ENCODE measurements around the gene PLEKHG5. TPM values are rescaled to one million over a fixed set of nuclear protein-coding genes. Genes with fewer than 3 reads are reported as not detected.

The PLEKHG5 gene
- total RNA-seq, 2 donors from 2014 or later = 3.2 to 3.8 TPM

DNA sequence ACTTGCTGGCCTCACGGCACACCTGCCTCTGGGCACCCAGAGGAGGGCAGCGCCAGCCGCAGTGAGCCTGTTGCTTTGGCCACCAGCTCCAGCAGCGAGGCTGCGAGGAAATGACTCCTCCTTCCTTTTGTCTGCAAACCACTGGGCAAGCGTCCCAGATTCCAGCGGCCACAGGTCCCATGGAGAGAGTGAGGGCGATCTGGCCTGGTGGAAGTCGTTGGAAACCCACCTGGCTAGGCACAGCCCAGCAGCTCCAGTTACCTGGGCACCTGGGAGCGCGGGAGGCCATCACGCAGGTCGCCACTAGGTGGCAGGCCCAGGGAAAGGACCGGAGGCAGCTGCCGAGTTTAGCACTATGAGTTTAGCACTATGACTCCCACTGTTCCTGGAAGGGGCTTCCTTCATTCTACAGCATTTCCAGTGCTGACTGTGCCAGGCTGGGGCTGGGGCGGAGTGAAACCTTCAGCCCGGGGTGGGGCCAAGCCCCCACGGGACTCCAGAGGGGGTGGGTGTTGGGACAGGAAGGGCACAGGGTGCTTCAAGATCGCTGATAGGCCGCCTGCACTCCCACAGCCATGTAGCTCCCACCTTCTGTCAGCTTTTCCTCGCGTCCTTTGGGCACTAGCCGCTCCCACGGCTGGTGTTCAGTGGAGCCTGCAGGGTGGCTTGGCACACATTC lies 68.0 kb downstream of the PLEKHG5 start:
- peak; percentile 79 for ATAC-seq (replicated peaks)
- H3K4me3 Mint-ChIP-seq = peak overlapping the region; percentile 64

DNA sequence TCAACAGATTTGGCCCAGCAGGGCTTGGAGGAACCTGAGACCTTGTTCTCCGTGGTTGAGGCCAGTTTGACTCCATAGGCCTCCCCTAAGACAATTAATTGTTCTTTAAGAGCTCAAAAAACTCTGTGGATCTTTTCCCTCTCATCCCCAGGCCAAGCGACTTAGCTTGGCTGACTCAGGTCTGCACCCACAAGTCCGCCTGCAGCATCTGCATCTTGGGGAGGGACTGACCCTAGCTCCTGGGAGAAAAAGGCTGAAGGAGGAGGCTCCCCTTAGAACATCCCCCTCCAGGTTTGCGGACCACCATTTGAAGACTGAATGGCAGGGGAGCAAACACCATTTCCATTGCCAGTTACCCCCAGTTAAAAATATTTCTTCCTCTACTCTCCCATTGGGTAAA lies 70.2 kb downstream of the PLEKHG5 start:
- no peak for ATAC-seq (replicated peaks)
- Mint-ChIP-seq H3K27ac (no peak overlapping the region), H3K27me3 (peaks cover 22% of the 10 kb centered on the region), H3K36me3 (ENCODE audit: low read depth) (no peaks in the 10 kb centered on the region), H3K4me1 (peaks cover 5% of the 10 kb centered on the region), H3K9me3 (no peaks in the 10 kb centered on the region), H3K4me3 (no peak overlapping the region)

More for the DNA sequence above, 68.0 kb downstream of the PLEKHG5 start:
- no peak overlapping the region for H3K27ac Mint-ChIP-seq
- H3K9me3 Mint-ChIP-seq = no peaks in the 10 kb centered on the region
- no peaks in the 10 kb centered on the region for H3K36me3 Mint-ChIP-seq (ENCODE audit: low read depth)
- peaks cover 8% of the 10 kb centered on the region for H3K27me3 Mint-ChIP-seq
- peaks cover 5% of the 10 kb centered on the region for H3K4me1 Mint-ChIP-seq

DNA sequence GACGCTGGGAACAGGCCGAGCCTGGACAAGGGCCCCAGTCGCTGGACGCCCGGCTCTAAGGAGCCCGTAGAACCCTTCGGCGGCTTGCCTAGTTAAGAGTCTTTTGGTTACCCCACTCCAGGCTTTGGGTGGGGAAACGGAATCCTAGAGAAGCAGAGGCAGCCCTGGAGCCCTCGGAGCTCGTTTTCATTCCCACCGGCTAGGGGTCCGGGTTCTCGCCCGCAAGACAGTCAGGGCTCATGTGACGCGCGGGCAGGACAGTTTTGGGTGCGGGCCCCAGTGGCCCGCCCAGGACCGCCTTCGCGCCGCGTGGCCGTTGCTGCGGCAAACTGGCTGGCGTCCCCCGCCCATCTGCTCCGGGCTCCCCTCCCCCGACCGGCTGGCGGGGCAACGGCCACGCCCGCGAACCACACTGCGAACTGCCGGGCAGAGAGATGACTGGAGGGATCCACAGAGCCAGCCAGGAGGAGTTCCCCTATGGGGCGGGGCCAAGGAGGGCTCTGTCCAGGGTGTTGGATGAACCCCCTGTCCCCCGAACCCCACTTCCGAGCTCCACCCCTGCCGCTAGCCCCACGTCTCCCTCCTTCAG lies 70.9 kb downstream of the PLEKHG5 start:
- H3K27ac Mint-ChIP-seq = no peak overlapping the region
- H3K36me3 Mint-ChIP-seq (ENCODE audit: low read depth) = no peaks in the 10 kb centered on the region
- peaks cover 5% of the 10 kb centered on the region for H3K4me1 Mint-ChIP-seq
- peak overlapping the region; percentile 12 for H3K4me3 Mint-ChIP-seq
- H3K9me3 Mint-ChIP-seq = no peaks in the 10 kb centered on the region
- no peak for ATAC-seq (replicated peaks)
- peaks cover 30% of the 10 kb centered on the region for H3K27me3 Mint-ChIP-seq

DNA sequence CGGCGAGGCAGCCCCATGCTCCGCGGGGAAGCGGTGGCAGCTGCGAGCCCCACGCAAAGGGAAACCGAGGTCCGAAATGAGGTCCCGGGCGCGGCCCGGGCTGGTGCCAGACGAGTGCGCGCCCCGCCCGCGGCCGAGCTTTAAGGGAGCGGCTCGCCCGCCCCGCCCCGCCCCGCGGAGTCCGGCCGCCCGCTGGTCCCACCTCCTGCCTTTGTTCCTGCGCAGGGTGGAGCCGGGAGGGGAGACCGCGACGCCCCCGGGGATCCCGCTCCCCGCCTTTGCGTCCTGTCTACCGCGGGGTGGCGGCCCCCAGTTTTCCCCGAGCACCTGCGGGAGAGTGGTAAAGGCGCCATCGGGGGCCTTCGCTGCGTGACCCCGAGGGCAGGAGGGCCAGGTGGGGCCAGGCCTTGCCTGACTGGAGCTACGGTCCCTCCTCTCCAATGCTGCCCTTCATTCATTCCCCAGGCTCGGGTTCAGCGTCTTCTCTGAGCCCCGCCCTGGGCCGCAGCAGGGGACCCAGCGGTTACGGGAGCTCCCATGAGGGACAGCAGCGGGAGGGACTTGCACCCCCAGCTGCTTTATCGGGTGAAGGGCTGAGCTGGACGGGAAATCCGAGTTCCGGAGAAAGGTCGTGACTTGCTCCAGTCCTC lies 71.5 kb downstream of the PLEKHG5 start, which contains the start of gene HES2:
TSS of gene HES2 (minus strand) at position 116 of the 650 bp plus-strand sequence. CDS start at position 17, 99 bp downstream.
- H3K4me1 Mint-ChIP-seq = peaks cover 5% of the 10 kb centered on the region
- peak within 1 kb of the TSS; percentile 12 for H3K4me3 Mint-ChIP-seq
- H3K27me3 Mint-ChIP-seq = peaks cover 34% of the 10 kb centered on the region
- H3K27ac Mint-ChIP-seq = no peak within 1 kb of the TSS
- ATAC-seq (replicated peaks) = peak; percentile 13
- no peaks in the 10 kb centered on the region for H3K9me3 Mint-ChIP-seq
- H3K36me3 Mint-ChIP-seq (ENCODE audit: low read depth) = no peaks in the 10 kb centered on the region

DNA sequence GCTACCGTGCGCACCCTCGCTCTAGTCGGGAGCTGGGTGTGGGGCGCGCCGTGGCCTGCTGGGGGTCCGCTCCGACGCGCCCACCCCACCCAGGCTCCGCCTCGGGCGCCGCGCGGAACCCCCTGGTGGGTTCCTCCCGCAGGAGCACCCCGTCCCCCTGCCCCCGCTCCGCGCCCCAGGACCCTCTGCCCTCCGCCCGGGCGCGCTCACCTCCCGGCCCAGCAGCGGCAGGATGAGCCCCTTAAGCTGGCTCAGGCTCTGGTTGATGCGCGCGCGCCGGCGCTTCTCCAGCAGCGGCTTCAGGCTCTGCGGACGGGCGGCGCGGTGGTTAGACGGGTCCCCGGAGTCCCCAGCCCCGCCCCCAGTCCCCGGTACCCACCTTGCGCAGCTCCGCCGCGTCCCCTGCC lies 72.1 kb downstream of the PLEKHG5 start:
- H3K4me1 Mint-ChIP-seq = peaks cover 7% of the 10 kb centered on the region
- H3K4me3 Mint-ChIP-seq = no peak overlapping the region
- no peak for ATAC-seq (replicated peaks)
- no peak overlapping the region for H3K27ac Mint-ChIP-seq
- H3K36me3 Mint-ChIP-seq (ENCODE audit: low read depth) = no peaks in the 10 kb centered on the region
- H3K27me3 Mint-ChIP-seq = peaks cover 36% of the 10 kb centered on the region
- H3K9me3 Mint-ChIP-seq = no peaks in the 10 kb centered on the region

DNA sequence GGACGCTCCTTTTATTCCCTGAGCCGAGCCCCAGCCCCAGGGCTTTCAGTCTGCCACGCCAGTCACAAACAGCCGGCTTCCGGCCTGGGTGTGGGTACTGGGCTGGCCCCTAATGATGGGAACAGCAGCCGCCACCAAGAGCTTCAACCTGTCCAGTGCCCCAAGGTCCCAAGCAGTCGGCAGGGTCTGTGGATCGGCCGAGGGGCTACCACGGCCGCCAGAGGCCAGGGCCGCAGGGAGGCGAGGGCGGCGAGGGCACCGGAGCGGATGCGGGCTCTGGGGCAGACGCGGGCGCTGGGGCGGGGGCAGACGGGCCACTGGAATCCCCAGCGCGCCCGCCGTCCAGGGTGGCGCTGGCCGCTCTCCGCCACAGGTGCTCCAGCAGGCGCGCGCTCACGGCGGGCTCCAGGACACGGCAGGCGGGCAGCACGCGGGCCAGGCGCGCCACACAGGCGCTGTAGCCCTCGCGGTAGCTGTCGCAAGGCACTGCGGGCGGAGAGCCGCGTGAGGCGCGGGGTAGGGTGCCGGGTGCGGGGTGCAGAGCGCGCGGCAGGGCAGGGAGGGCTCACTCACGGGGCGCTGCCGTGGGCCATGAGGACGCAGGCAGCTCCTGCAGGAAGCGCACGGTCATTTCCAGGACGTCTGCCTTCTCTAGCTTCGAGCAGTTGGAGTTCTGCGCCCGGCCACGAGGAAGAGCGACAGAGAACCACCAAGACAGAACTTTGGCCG lies 72.6 kb downstream of the PLEKHG5 start:
- H3K4me3 Mint-ChIP-seq = no peak overlapping the region
- H3K27ac Mint-ChIP-seq = no peak overlapping the region
- no peaks in the 10 kb centered on the region for H3K9me3 Mint-ChIP-seq
- H3K27me3 Mint-ChIP-seq = peaks cover 36% of the 10 kb centered on the region
- no peaks in the 10 kb centered on the region for H3K36me3 Mint-ChIP-seq (ENCODE audit: low read depth)
- H3K4me1 Mint-ChIP-seq = peaks cover 6% of the 10 kb centered on the region
- ATAC-seq (replicated peaks) = no peak

DNA sequence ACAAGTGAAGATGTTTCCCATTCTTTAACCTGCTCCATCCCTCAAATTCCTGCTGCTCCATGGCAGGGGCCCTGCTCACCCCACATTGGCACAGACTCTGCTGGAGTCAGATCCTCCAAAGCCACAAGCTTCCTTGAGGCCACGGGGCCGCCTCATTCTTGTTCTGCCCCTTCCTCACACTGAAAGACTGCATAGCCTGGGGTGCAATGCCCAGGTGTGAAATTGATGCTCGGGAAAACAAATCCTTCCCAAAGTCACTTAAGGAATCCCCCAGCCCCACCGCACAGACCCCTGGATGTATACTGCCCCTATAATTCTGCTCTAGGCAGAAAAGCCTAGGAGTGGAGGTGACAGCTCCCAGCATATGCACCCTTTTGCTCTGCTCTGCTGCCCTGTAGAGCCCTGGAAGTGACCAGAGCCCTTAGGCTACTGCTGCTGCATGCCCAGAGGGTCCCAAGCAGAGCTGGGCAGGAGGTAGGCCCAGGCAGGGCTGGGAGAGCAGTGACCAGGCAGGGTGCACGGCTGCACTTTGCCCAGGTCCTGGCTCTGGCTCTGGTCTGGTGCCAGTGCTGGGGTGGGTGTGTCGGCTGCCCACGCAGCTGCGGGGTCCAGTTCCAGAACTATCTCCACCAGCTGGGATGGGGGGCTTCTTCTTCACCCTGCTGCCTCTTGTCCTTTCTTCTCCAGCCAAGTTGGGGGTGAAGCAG lies 73.4 kb downstream of the PLEKHG5 start:
- no peaks in the 10 kb centered on the region for H3K9me3 Mint-ChIP-seq
- H3K36me3 Mint-ChIP-seq (ENCODE audit: low read depth) = no peaks in the 10 kb centered on the region
- no peak overlapping the region for H3K4me3 Mint-ChIP-seq
- peaks cover 6% of the 10 kb centered on the region for H3K4me1 Mint-ChIP-seq
- peaks cover 36% of the 10 kb centered on the region for H3K27me3 Mint-ChIP-seq
- no peak overlapping the region for H3K27ac Mint-ChIP-seq
- no peak for ATAC-seq (replicated peaks)

Other genes with a start within 250 kb of the PLEKHG5 start
- not detected for gene HES3, start 247.5 kb downstream of the PLEKHG5 start, total RNA-seq
- gene GPR153, start 230.6 kb downstream of the PLEKHG5 start, total RNA-seq = under 1 TPM; 0.39 to 0.40 TPM
- gene ACOT7, start 97.9 kb downstream of the PLEKHG5 start, total RNA-seq = 10 to 100 TPM; 43.5 to 96.3 TPM
- gene HES2, start 71.7 kb downstream of the PLEKHG5 start, total RNA-seq = under 1 TPM; 0.17 to 0.37 TPM
- gene ESPN, start 66.9 kb downstream of the PLEKHG5 start, total RNA-seq = 1 to 10 TPM in 1 of 2 donors, under 1 TPM in 1; 0.71 to 3.5 TPM
- 100 to 1,000 TPM; 132 to 199 TPM for gene TNFRSF25, start 25.5 kb downstream of the PLEKHG5 start, total RNA-seq
- gene NOL9, start 62.8 kb upstream of the PLEKHG5 start, total RNA-seq = 10 to 100 TPM; 33.2 to 58.0 TPM
- gene TAS1R1, start 63.6 kb upstream of the PLEKHG5 start, total RNA-seq = not detected
- gene ZBTB48, start 88.3 kb upstream of the PLEKHG5 start, total RNA-seq = 10 to 100 TPM; 22.0 to 28.5 TPM
- 10 to 100 TPM; 32.3 to 35.3 TPM for gene KLHL21, start 111.2 kb upstream of the PLEKHG5 start, total RNA-seq
- 10 to 100 TPM; 14.8 to 23.7 TPM for gene PHF13, start 122.1 kb upstream of the PLEKHG5 start, total RNA-seq
- gene THAP3, start 133.2 kb upstream of the PLEKHG5 start, total RNA-seq = 10 to 100 TPM; 19.3 to 34.6 TPM
- gene DNAJC11, start 210.1 kb upstream of the PLEKHG5 start, total RNA-seq = 10 to 100 TPM; 30.6 to 70.5 TPM

Measured in activated T-helper 17 cell treated with anti-CD3 and anti-CD28 coated beads, Interleukin-2, amount 50 U/mL, for 72 hours (primary cell).